ENCODE results near the gene PDIA6. TPM values are rescaled to one million over a fixed set of nuclear protein-coding genes. Genes with fewer than 3 reads are reported as not detected.

Gene PDIA6
- total and polyA plus RNA-seq, 2 donors (not counting 1 experiment from before 2014, with no cell fraction given) = 23.8 to 53.8 TPM

- Mint-ChIP-seq H3K27me3 (no peaks in the 10 kb centered on the region), H3K4me3 (no peak overlapping the region), H3K9me3 (ENCODE audit: insufficient read depth) (no peaks in the 10 kb centered on the region), H3K4me1 (peaks cover 11% of the 10 kb centered on the region), H3K27ac (peak overlapping the region; percentile 46)
- ATAC-seq (ENCODE audit: low read depth) (no peak), DNase-seq (no peak)
- H3K36me3 ChIP-seq (replicated peaks in 1 of 2; ENCODE audit: control extremely low read depth in 1 of 2, control insufficient read depth in 1 of 2, extremely low read depth in 1 of 2, insufficient read depth in 2 of 2, low read length in 1 of 2) = no peaks in the 10 kb centered on the region
- H3K4me2 ChIP-seq (replicated peaks; ENCODE audit: low read depth, low read length, poor library complexity, severe bottlenecking) = no peak overlapping the region
- no peak overlapping the region for H3K9ac ChIP-seq (ENCODE audit: low read length)
- no peaks in the 10 kb centered on the region for H3K79me2 ChIP-seq (ENCODE audit: control insufficient read depth, insufficient read depth, low read length)
- H3K9me3 ChIP-seq (ENCODE audit: control extremely low read depth in 1 of 3, control insufficient read depth in 2 of 3, insufficient read depth in 1 of 3, low read length in 2 of 3) = peaks cover 0 to 3% (median 0%) of the 10 kb centered on the region in 3 donors
- H4K20me1 ChIP-seq (ENCODE audit: control insufficient read depth, insufficient read depth, low read length, poor library complexity, severe bottlenecking) = no peaks in the 10 kb centered on the region
- 83% methylated on average over 22 of the region's 25 CpGs for WGBS (ENCODE audit: insufficient coverage)
- no peak for TF ChIP-seq EZH2 (IDR thresholded peaks at IDR 0.05; ENCODE audit: borderline replicate concordance, insufficient read depth, low read depth, low read length, poor library complexity, severe bottlenecking)
- TF ChIP-seq, protein P1, sequence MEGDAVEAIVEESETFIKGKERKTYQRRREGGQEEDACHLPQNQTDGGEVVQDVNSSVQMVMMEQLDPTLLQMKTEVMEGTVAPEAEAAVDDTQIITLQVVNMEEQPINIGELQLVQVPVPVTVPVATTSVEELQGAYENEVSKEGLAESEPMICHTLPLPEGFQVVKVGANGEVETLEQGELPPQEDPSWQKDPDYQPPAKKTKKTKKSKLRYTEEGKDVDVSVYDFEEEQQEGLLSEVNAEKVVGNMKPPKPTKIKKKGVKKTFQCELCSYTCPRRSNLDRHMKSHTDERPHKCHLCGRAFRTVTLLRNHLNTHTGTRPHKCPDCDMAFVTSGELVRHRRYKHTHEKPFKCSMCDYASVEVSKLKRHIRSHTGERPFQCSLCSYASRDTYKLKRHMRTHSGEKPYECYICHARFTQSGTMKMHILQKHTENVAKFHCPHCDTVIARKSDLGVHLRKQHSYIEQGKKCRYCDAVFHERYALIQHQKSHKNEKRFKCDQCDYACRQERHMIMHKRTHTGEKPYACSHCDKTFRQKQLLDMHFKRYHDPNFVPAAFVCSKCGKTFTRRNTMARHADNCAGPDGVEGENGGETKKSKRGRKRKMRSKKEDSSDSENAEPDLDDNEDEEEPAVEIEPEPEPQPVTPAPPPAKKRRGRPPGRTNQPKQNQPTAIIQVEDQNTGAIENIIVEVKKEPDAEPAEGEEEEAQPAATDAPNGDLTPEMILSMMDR (IDR thresholded peaks at IDR 0.05) = no peak
- ChIA-PET POLR2A (no interaction called here), CTCF (no interaction called here)
- peaks cover 8 to 9% of the 10 kb centered on the region in 2 donors for H3K4me1 ChIP-seq (ENCODE audit: control insufficient read depth in 2 of 2, insufficient read depth in 2 of 2, low read length in 2 of 2)
- peaks cover 0 to 2% (median 0%) of the 10 kb centered on the region in 4 experiments for H3K27me3 ChIP-seq (replicated peaks in 1 of 4; ENCODE audit: control extremely low read depth in 1 of 4, control insufficient read depth in 3 of 4, insufficient read depth in 4 of 4, low read length in 3 of 4)
- H3K27ac ChIP-seq (ENCODE audit: low read length in 2 of 2) = no peak overlapping the region
- no peak overlapping the region for H3K4me3 ChIP-seq (ENCODE audit: control extremely low read depth in 1 of 5, extremely low read depth in 1 of 5, insufficient read depth in 1 of 5, low read depth in 2 of 5, low read length in 4 of 5)
- H2AFZ ChIP-seq (ENCODE audit: insufficient read depth, low read depth, low read length, poor library complexity, severe bottlenecking) = no peak overlapping the region
- intact Hi-C loops (cut with micrococcal nuclease) = no loop called here
These were observed 49.7 kb downstream of the PDIA6 start for GRCh38 chr2:10762651-10763460.

DNA sequence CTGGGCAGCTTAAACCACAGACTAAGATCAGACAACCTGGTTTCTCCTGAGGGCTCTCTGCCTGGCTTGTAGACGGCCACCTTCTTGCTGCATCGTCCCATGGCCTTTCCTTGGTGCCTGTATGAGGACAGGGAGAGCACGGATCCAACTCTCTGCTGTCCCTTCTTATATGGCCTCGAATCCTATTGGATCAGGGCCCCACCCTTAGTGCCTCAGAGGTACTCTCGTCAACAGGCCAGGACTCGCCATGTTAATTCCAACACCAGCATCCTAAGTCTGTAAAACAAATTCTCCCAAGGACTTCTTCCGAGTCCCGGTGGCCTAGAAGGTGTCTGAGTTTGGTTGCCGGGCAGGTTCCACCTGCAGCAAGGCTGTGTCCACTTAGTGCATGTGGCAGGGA lies 51.0 kb downstream of the PDIA6 start:
- 91% methylated on average over 8 of the region's 9 CpGs for WGBS (ENCODE audit: insufficient coverage)
- H3K9me3 Mint-ChIP-seq (ENCODE audit: insufficient read depth) = no peaks in the 10 kb centered on the region
- H3K27me3 Mint-ChIP-seq = no peaks in the 10 kb centered on the region
- Histone ChIP-seq H3K36me3 (replicated peaks in 1 of 2; ENCODE audit: control extremely low read depth in 1 of 2, control insufficient read depth in 1 of 2, extremely low read depth in 1 of 2, insufficient read depth in 2 of 2, low read length in 1 of 2) (no peaks in the 10 kb centered on the region), H3K9ac (ENCODE audit: low read length) (no peak overlapping the region), H4K20me1 (ENCODE audit: control insufficient read depth, insufficient read depth, low read length, poor library complexity, severe bottlenecking) (no peaks in the 10 kb centered on the region), H2AFZ (ENCODE audit: insufficient read depth, low read depth, low read length, poor library complexity, severe bottlenecking) (no peak overlapping the region), H3K79me2 (ENCODE audit: control insufficient read depth, insufficient read depth, low read length) (no peaks in the 10 kb centered on the region), H3K27ac (ENCODE audit: low read length in 2 of 2) (no peak overlapping the region), H3K27me3 (replicated peaks in 1 of 4; ENCODE audit: control extremely low read depth in 1 of 4, control insufficient read depth in 3 of 4, insufficient read depth in 4 of 4, low read length in 3 of 4) (peaks cover 0 to 2% (median 0%) of the 10 kb centered on the region in 4 experiments), H3K4me3 (ENCODE audit: control extremely low read depth in 1 of 5, extremely low read depth in 1 of 5, insufficient read depth in 1 of 5, low read depth in 2 of 5, low read length in 4 of 5) (no peak overlapping the region), H3K4me1 (ENCODE audit: control insufficient read depth in 2 of 2, insufficient read depth in 2 of 2, low read length in 2 of 2) (peaks cover 8 to 9% of the 10 kb centered on the region in 2 donors), H3K4me2 (replicated peaks; ENCODE audit: low read depth, low read length, poor library complexity, severe bottlenecking) (no peak overlapping the region), H3K9me3 (ENCODE audit: control extremely low read depth in 1 of 3, control insufficient read depth in 2 of 3, insufficient read depth in 1 of 3, low read length in 2 of 3) (peaks cover 0 to 3% (median 0%) of the 10 kb centered on the region in 3 donors)
- TF ChIP-seq, protein P1 (IDR thresholded peaks at IDR 0.05) = no peak
- no peak overlapping the region for H3K27ac Mint-ChIP-seq
- intact Hi-C loops (cut with micrococcal nuclease) = no loop called here
- ChIA-PET POLR2A (no interaction called here), CTCF (no interaction called here)
- DNase-seq = no peak
- peaks cover 11% of the 10 kb centered on the region for H3K4me1 Mint-ChIP-seq
- H3K4me3 Mint-ChIP-seq = no peak overlapping the region
- ATAC-seq (ENCODE audit: low read depth) = no peak

Measured in B cell (primary cell).